Hepatocyte (in vitro differentiated cells): ENCODE results near the gene RNF183.

ENCODE experiments used
- CTCF ChIP-seq: fragments of 200-600 bp; sonication (generic); IDR thresholded peaks from 2 replicates; pipeline ENCODE4 v1.5.1; 2016; ENCODE audit warnings: antibody characterized with exemption, mild to moderate bottlenecking; ENCODE audit not compliant: poor library complexity
- EZH2 ChIP-seq: fragments of 200-600 bp; sonication (generic); IDR thresholded peaks from 2 replicates; pipeline ENCODE4 v1.6.1; 2016; ENCODE audit warnings: antibody characterized with exemption, mild to moderate bottlenecking, borderline replicate concordance

- TF ChIP-seq CTCF (no peak), EZH2 (no peak)
These were observed 3.3 kb downstream of the RNF183 start for GRCh38 chr9:113299800-113300292.
